SK-N-SH (cell line): ENCODE results near the gene SLBP.

Experiments
- CTCF ChIP-seq: fragments of 200-600 bp; sonication (generic); IDR thresholded peaks from 2 replicates; pipeline ENCODE4 v1.6.1; 2017; ENCODE audit warnings: antibody characterized with exemption, mild to moderate bottlenecking, moderate library complexity
- POLR2AphosphoS5 ChIP-seq: IDR thresholded peaks from 2 replicates; pipeline ENCODE4 v1.6.1; 2012; ENCODE audit warnings: low read depth, low read length

- TF ChIP-seq CTCF: no peak
- TF ChIP-seq POLR2AphosphoS5: no peak
Observed at GRCh38 chr4:1659104-1660043, 52.7 kb downstream of the SLBP start.
